HG03558 (cell line): ENCODE data around the gene CFAP97D1.
"Not testable (repeated sequence)": the region's sequence is repeated elsewhere in the genome, so short reads cannot be mapped to it uniquely, and the experiment has no call there.

ENCODE experiments used
- ATAC-seq: cut with Tn5 transposase; IDR thresholded peaks from one replicate; pipeline ENCODE4 v1.9.1; 2021; ENCODE audit warnings: moderate number of reproducible peaks; ENCODE audit not compliant: unreplicated experiment; ENCODE audit errors: extremely low read depth

Gene CFAP97D1

DNA sequence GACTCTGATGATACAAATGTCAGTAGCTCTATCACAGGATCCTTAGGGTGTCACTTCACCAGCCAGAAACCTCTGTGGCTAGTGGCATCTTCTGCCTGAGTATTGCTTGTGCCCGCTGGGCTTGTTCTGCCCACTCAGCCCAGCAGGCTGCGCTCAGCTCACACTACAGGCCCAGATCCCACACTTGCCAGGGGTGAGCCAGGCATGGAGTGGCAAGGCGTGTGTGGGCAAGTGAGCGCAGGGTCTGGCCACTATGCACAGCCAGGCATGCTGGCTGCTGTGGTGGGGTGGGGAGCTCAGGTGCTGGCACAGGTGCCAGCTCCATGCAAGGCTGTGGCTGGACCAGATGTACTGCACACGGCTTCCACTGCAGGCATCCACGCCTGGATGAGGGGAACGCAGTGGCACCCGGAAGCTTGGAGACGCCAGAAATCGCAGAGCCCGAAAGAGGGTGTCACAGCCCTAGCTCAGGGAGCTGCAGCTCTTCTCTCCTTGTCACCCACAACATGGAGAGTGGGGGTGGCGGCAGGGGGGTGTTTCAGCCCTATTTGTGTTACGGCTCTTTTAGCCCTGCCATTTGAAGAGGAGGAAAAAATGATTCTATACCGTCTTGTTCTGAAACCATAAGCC is 10.2 kb downstream of the CFAP97D1 start:
- no peak for ATAC-seq

DNA sequence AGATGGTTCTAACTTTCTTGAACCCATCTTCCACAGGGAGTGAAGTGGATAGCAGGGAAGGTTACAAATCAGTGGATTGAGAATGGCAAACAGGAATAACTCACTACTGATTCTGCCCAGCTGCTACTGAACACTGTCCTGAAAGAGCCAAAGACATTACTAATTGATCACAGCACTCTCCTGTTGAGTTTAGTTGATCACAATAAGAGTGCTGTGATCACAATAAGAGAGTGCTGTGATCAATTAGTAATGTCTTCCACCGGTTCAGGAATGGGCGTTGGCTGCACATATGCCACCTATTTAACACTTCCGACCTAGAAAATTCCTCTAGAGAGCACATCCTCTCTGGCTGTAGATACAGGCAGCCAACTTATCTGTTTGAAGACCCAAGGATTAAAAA is 11.4 kb downstream of the CFAP97D1 start:
- no peak for ATAC-seq

DNA sequence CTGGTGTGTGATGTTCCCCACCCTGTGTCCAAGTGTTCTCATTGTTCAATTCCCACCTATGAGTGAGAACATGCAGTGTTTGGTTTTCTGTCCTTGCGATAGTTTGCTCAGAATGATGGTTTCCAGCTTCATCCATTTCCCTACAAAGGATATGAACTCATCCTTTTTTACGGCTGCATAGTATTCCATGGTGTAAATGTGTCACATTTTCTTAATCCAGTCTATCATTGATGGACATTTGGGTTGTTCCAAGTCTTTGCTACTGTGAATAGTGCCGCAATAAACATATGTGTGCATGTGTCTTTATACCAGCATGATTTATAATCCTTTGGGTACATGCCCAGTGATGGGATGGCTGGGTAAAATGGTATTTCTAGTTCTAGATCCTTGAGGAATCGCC is 12.4 kb downstream of the CFAP97D1 start:
- not testable (repeated sequence) for ATAC-seq

DNA sequence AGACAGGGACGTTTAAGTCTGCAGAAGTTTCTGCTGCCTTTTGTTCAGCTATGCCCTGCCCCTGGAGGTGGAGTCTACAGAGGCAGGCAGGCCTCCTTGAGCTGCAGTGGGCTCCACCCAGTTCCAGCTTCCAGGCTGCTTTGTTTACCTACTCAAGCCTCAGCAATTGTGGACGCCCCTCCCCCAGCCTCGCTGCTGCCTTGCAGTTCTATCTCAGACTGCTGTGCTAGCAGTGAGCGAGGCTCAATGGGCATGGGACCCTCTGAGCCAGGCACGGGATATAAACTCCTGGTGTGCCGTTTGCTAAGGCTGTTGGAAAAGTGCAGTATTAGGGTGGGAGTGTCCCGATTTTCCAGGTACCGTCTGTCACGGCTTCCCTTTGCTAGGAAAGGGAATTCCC is 17.8 kb downstream of the CFAP97D1 start:
- ATAC-seq, result not testable (repeated sequence)

DNA sequence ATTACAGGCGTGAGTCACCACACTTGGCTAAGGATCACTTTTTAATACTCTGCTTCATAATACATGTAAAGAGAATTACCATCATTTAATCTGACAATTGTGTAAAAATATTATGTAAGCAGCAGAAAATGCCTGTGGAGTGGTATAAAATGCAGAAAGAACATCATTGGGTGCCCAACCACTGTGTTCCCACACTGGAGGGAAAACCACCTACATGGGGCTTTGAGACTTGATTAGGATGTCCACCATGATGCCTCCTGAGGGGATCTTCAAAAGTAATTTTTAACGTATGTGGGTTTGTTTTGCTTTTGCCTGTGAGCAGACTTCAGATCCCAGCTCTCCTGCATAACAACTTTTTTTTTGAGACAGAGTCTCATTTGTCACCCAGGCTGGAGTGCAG is 18.8 kb downstream of the CFAP97D1 start:
- ATAC-seq, result no peak

DNA sequence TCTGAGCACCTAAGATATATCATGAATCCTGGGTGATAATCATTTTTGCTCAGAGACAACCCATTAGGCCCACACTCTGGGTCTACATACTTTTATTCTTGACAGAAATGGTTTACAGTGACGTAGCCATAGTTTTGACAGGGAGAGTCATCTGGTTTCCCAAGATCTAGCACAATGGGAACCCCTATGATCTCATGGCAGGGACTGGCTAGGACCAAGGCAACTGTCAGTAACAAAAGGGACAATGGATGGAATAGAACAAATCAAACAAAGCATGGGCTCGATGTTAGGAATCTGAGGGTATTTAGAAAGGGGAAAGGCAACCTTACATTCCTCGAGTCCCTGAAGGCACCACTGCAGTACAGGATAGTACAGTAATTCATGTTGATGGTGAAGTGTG is 20.5 kb downstream of the CFAP97D1 start:
- no peak for ATAC-seq

DNA sequence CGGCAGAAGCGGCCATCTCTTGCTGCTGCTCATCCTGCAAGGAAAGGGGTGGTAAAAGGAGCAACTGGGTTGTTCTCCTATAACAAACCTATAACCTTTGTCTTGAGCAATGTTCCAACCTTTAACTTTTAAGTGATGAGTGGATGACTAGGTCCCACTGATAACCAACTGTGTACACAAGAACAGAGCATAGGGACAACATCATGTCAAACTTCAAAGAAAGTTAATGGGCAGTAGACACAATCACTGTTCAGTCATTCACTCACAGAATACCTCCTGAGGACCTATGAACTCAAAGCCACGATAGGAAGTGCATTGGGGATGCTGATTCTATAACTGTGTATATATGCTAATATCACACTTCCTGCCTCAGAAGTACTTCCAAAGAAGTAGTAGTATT is 21.6 kb downstream of the CFAP97D1 start:
- ATAC-seq, result no peak

DNA sequence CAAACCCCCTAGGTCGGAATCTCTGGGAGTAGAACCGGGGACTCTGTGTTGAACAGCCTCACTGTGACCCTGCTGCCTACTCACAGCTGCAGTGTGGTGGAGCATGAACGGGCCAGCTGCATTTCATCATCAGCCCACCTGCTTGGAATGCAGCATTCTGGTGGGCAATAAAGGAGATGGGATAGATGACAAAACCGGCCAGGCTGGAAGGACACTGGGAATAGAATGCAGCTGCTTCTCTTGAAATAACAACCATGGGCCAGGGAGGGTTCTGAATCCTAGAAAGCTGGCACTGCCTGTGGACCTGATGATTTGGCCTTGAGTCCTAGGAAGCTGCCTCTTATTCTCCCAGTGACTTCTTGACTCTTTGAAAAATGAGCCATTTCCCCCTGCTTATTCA is 23.5 kb downstream of the CFAP97D1 start:
- ATAC-seq, result no peak

DNA sequence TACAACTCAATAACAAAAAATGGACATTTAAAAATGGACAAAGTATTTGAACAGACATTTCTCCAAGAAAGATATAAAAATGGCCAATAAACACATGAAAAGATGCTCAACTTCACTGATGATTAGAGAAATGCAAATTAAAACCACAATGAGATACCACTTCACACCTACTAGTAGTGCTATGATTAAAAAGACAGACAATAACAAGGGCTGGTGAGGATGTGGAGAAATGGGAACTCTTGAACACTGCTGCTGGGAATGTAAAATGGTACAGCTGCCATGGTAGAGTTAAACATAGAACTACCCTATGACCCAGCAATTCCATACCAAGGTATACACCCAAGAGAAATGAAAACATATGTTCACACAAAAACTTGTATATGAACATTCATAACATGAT is 24.9 kb downstream of the CFAP97D1 start:
- no peak for ATAC-seq

DNA sequence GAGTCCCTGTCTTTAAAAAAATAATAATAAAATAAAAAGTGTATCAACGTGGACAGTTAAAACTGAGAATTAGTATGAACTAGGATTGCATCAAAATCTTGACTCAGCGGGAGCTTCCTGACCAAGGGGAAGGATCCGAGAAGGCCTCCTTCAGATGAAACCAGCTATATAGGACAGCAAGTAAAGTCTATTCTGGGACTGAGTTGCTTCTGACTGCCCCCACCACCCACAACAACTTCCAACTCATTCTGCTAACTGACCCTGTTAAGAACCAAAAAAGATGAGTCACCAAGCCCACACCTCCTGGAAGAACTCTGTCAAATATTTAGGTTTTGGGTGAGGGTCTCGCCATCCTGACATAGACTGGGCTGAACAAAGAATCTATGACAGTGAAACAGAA is 27.8 kb downstream of the CFAP97D1 start:
- ATAC-seq, result no peak

DNA sequence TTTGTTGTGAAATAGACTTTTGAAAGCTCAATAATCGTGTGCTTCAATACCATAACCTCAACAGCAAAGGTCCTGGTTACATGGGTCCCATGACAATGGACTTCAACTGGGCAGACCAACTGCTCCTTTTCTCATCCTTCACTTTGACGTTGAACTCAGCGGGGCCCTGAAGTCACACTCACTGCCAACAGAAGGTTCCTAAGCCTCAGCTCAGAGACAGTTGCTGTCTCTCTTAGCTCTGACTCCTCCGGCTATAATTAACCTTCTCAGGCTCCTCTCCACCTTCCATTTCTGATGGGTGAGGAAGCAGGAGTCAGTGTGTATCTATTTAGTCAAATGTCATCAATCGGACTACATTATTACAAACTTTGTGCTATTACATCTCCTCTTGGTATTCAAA is 28.9 kb downstream of the CFAP97D1 start:
- ATAC-seq, result no peak

DNA sequence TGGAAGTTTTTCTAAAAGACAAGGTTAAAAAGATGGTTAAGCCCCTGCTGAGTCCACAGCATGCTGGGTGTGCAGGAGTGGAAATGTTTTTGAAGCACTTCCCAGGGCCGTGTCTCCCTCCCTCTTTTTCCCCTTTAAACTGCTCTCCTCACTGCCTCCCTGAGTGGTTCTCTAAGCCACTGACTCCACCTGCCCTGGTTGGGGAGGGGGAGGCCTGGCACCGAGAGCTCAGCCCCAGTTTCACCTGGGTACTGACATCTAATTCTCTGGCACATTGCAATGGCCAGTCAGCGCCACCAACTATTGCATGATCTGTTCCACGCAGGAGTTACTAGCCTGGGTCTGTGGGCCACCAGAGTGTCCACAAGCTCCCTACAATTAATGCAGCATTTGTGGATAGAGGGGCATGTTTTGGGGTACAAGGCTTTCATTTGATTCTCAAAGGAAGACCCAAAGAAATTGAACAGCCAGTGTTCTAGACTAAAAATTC is 30.0 kb downstream of the CFAP97D1 start:
- no peak for ATAC-seq

DNA sequence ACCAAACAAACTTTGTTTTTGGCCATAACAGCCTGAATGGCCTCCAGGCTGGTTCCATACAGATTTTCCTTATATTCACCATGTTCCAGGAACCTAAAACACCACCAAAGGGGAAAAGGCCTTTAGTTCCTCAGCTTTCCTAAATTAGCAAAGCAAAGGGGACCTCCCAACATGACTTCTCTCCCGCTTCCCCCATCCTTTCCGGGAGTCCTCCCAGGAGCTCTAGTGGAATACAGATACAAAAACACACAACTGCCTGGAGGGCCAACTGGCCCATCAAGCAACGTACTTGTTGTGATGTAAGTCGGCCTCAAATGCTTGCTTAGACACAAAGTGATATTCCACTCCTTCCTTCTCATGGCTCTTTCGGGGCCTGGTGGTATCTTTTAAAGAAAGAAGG is 30.6 kb downstream of the CFAP97D1 start:
- no peak for ATAC-seq

DNA sequence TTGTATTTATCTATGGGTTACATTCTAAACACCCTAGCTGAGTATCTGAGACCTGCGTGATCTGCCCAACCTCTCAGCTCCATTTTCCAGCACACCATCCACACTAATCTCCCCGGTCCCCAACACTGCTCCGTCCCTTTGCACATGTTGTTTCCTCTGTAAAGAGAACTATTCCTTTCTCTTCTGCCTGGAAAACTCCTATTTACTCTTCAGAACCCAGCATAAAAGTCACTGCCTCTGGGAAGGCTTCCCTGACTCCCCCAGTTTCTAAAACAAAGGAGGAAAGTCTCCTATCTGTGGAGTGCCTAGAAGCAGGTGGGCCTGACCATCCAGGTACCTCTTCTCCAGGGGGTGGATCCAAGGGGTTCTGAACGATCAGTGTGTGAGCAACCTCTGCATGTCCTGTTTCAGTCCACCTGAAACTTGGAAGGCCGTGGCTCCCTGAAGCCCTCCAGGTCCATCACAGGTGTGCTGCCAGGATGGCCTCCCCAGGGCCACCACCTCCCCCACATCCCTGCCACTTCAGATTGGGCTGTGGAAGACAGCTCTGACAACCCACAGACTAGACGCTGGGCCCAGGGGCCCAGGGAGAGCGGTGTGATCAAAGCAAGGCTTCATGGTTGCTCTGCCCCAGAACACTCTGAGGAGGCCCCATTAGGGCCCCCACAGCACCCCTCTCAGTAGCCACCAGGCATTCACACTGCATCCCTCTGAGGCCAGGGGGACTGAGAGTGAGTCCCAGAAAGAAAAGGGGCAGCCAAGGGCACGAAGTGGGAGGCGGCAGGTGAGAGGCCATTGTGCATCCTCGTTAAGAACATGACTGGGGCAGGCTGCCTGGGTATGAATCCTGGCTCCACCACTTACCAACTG is 32.4 kb downstream of the CFAP97D1 start:
- no peak for ATAC-seq

DNA sequence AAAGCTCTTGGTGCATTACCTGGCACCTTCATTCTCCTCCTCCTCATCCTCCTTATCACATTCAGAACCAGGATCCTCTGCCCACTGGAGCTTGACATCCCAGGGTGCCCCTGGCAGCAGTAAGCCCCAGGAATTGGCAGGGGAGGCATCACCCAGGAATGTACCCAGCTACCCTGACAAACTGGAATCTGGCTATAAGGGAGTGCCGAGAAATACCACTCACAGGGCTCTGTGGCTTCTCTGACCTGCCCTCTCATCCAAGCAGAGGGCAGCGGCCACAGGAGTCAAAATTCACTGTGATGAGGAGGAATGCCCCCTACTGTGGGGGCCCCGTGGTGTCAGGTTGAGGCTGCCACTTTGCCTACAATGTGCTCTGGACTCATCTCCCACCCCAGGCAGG is 33.2 kb downstream of the CFAP97D1 start:
- ATAC-seq, result no peak

DNA sequence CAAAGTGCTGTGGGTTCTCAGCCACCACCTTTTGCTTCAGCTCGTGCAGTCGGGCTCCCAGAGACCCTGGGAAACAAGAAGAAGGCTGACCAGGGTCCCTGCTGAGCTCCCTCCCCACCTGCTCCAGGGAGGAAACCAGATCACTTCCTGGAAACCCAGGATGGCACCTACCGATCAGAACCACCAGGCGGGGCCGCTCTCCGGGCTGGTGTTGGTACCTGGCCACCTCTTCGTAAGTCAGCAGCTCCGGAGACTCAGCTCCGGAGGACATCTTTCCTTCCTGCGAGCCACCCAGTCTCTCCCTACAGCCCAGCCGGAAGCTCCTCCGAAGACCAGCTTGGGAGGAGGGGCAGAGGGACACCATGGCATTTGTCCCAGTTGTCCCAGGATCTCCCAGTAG is 33.8 kb downstream of the CFAP97D1 start:
- ATAC-seq, result no peak

DNA sequence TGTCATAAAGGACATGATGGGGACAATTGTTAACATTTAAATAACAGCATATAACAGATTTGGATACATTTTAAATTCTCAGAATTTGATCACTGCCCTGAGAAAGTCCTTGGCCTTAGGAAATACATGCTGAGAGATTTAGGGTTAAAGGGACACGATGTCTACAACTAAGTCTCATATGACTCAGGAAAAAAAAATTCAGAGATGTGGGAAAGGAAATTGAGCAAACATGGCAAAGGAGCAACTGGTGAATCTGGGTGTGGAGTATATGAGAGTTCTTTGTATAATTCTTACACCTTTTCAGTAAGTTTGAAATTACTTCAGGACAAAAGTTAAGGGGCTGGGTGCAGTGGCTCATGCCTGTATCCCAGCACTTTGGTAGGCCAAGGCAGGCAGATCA is 34.5 kb downstream of the CFAP97D1 start:
- no peak for ATAC-seq

DNA sequence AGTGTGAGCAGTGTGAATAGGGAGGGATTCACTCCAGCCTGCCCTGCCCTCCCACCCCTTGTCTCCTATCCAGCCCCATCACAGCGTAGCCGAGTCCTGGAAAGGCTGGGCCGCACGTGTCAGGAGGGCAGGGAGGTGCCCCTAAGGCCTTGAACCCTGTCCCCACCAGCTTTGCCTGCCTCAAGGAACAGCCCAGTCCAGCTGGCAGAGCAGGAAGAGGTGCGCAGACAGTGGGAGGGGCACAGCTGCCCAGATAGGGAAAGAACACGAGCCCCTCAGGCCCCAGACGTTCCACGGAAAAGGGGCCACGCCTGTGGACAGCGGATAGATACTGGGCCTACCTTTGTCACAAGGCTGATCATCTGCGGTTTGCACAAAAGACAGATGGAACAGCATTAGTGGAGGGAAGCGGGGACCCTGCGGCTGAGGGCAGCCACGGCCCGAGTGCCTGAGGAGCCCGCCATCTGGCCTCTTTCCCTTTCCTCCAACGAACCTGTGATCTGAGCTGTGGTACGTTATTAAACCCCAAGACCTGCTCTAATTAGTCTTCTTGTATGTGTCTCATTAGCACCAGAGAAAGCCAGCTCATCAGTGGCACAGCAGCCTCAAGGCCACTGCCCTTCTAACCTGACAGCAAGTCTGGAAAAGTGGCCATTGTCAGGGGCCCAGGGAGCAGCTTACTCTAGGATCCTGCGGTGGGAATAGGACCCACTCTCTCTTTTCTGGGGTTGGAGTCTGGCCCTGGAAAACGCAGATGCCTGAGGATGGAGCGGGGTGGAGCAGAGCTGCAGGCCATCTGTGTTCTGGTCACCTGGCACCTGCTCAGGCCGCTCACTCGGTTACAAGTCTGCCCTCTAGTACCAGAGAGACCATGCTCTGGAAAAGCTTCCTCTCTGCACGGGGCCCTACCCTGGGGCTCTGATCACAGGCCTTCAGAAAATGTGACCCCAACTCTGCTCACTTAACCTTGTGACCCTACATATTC is 36.4 kb downstream of the CFAP97D1 start:
- no peak for ATAC-seq

DNA sequence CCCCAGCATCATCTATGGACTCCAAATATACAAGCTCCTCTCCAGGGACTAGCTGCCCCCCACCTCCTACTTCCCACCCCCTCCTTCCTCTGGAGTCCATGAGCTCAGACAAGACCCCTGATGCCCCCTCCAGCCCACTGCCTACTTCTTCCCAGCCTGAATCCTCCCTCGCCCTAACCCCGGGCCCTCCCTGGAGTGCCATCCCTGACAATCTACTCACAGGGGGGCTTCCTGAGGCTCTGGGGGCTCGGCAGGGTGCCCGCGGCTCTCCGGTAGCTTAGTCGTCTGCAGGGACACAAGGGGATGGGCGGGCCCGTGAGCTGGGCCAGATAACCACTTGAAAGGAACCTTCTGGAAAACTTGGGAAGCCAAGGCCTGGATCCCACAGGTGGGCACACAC is 37.6 kb downstream of the CFAP97D1 start:
- no peak for ATAC-seq

DNA sequence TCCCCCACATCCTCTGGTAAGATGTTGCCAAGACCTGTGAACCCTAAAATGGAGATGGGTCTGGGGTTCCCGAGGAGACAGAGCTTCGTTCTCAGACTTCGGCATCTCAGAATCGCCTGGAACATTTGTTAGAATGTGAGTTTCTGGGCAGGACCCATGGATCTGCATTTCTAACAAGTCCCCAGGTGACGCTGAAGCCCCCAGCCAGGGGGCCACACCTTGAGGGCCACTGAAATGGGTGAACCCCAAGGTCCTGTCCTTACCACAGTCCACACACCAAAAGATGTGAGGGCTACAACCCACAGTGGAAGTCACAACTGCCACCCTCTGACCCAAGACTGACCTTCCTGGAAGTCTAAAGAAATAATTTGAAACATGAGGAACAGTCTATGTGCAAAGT is 38.7 kb downstream of the CFAP97D1 start:
- no peak for ATAC-seq

DNA sequence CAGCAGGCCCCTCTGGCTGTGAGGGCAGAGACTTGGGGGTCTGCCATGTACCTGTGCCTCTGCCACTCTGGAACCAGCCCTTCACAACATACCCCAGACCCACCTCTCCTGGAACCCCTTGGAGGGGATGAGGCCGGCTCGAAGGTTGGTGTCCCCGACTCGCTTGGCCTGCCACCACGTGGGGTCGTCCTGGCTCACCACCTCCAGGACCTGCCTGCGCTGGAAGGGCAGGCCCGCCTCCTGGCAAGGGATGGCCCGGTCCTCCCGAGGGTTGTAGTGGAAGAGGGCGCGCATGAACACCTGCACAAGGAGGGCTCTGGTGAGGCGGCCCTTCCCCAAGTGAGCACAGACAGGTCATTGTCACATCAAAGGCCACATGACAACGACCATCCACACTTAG is 40.5 kb downstream of the CFAP97D1 start:
- ATAC-seq, result no peak
